Neural cell (in vitro differentiated cells): ENCODE results near the gene SYT1. TPM values are rescaled to one million over a fixed set of nuclear protein-coding genes. Genes with fewer than 3 reads are reported as not detected.

Source experiments
- H2AFZ ChIP-seq: fragments of 200-600, 300-800 bp; sonication (generic), shearing (Covaris generic); 2 replicates; pipeline ENCODE4 v1.6.0; 2014; ENCODE audit warnings: low read depth, mild to moderate bottlenecking, antibody characterized with exemption, low read length, moderate library complexity
- H3F3A ChIP-seq: fragments of 200-600 bp; shearing (Covaris generic); 2 replicates; pipeline ENCODE4 v1.6.1; 2016; ENCODE audit warnings: mild to moderate bottlenecking, moderate library complexity, mixed read lengths, antibody characterized with exemption, low read length; ENCODE audit not compliant: insufficient read depth, poor library complexity, severe bottlenecking
- H3K27ac ChIP-seq: fragments of 200-600, 300-800 bp; sonication (generic), shearing (Covaris generic); 2 replicates; pipeline ENCODE4 v1.5.1; 2014; ENCODE audit warnings: mild to moderate bottlenecking, low read length, moderate library complexity
- H3K27me3 ChIP-seq: fragments of 300-800, 200-600 bp; sonication (generic), shearing (Covaris generic); 2 replicates; pipeline ENCODE4 v1.6.0; 2014; ENCODE audit warnings: mild to moderate bottlenecking, low read depth, low read length, moderate library complexity; ENCODE audit not compliant: insufficient read depth
- H3K36me3 ChIP-seq: fragments of 300-800, 200-600 bp; sonication (generic), shearing (Covaris generic); 2 replicates; pipeline ENCODE4 v1.5.1; 2014; ENCODE audit warnings: mild to moderate bottlenecking, antibody characterized with exemption, low read length, moderate library complexity; ENCODE audit not compliant: insufficient read depth
- H3K4me2 ChIP-seq: fragments of 300-800, 200-600 bp; sonication (generic), shearing (Covaris generic); 2 replicates; pipeline ENCODE4 v1.6.0; 2014; ENCODE audit warnings: mild to moderate bottlenecking, low read length
- H3K4me3 ChIP-seq: fragments of 300-800, 200-600 bp; sonication (generic), shearing (Covaris generic); 2 replicates; pipeline ENCODE4 v1.5.1; 2014; ENCODE audit warnings: mild to moderate bottlenecking, low read length, moderate library complexity
- H3K79me2 ChIP-seq: fragments of 200-600 bp; shearing (Covaris generic); replicated peaks from 2 replicates; pipeline ENCODE4 v1.6.0; 2014; ENCODE audit warnings: mild to moderate bottlenecking, low read length, moderate library complexity; ENCODE audit not compliant: insufficient read depth
- H3K9ac ChIP-seq: fragments of 300-800, 200-600 bp; sonication (generic), shearing (Covaris generic); 2 replicates; pipeline ENCODE4 v1.6.1; 2016; ENCODE audit warnings: mild to moderate bottlenecking, low read length, mixed read lengths
- H3K9me2 ChIP-seq: fragments of 200-600 bp; shearing (Covaris generic); 2 replicates; pipeline ENCODE4 v1.6.1; 2016; ENCODE audit warnings: mild to moderate bottlenecking, low read length, mixed read lengths; ENCODE audit not compliant: insufficient read depth
- H3K9me3 ChIP-seq: fragments of 200-600, 300-800 bp; sonication (generic), shearing (Covaris generic); 2 replicates; pipeline ENCODE4 v1.6.1; 2016; ENCODE audit warnings: mild to moderate bottlenecking, mixed run types, low read length, moderate library complexity, mixed read lengths
- H4K20me1 ChIP-seq: fragments of 200-600 bp; shearing (Covaris generic); 2 replicates; pipeline ENCODE4 v1.6.1; 2016; ENCODE audit warnings: mild to moderate bottlenecking, mixed run types; ENCODE audit not compliant: insufficient read depth
- CTCF ChIP-seq: fragments of 450-650 bp; IDR thresholded peaks from 2 replicates; pipeline ENCODE4 v1.5.1; 2014; ENCODE audit warnings: antibody characterized with exemption, mild to moderate bottlenecking, moderate library complexity; ENCODE audit not compliant: poor library complexity, severe bottlenecking
- EP300 ChIP-seq: fragments of 450-650 bp; conservative IDR thresholded peaks from 2 replicates; pipeline ENCODE4 v1.6.1; 2014; ENCODE audit warnings: antibody characterized with exemption, mild to moderate bottlenecking, moderate library complexity; ENCODE audit not compliant: poor library complexity, severe bottlenecking
- EZH2 ChIP-seq: fragments of 200-600, 300-800 bp; shearing (Covaris generic), sonication (generic); IDR thresholded peaks from 2 replicates; pipeline ENCODE4 v1.6.1; 2014; ENCODE audit warnings: antibody characterized with exemption, low read length, borderline replicate concordance, mild to moderate bottlenecking; ENCODE audit not compliant: insufficient read depth, poor library complexity, severe bottlenecking
- MXI1 ChIP-seq: fragments of 450-650 bp; conservative IDR thresholded peaks from 2 replicates; pipeline ENCODE4 v1.6.1; 2014; ENCODE audit warnings: antibody characterized with exemption, mild to moderate bottlenecking; ENCODE audit not compliant: poor library complexity, severe bottlenecking
- POLR2AphosphoS5 ChIP-seq: IDR thresholded peaks from 2 replicates; pipeline ENCODE4 v1.6.1; 2012
- RAD21 ChIP-seq: fragments of 450-650 bp; conservative IDR thresholded peaks from 2 replicates; pipeline ENCODE4 v1.6.1; 2014; ENCODE audit warnings: antibody characterized with exemption, mild to moderate bottlenecking, moderate library complexity
- REST ChIP-seq: IDR thresholded peaks from 2 replicates; pipeline ENCODE4 v1.6.1; 2012; ENCODE audit warnings: borderline replicate concordance
- SMC3 ChIP-seq: fragments of 450-650 bp; conservative IDR thresholded peaks from 2 replicates; pipeline ENCODE4 v1.6.1; 2014; ENCODE audit warnings: antibody characterized with exemption, mild to moderate bottlenecking, moderate library complexity; ENCODE audit not compliant: poor library complexity
- TAF1 ChIP-seq: IDR thresholded peaks from 2 replicates; pipeline ENCODE4 v1.6.1; 2012; ENCODE audit warnings: low read depth
- polyA plus RNA-seq: library from polyadenylated mRNA; depleted of rRNA; stranded (reverse); fragments of >200 nt; gene quantifications from 2 replicates; pipeline ENCODE4 v1.2.3, GENCODE V29; 2014

The SYT1 gene
- polyA plus RNA-seq, 1 donor from 2014 or later, result 103 TPM

GRCh38 chr12:79023261-79023660 is 158.7 kb downstream of the SYT1 start:
- H3K9ac ChIP-seq, result no peak overlapping the region
- no peaks in the 10 kb centered on the region for H4K20me1 ChIP-seq
- H3K4me2 ChIP-seq, result no peak overlapping the region
- no peak overlapping the region for H2AFZ ChIP-seq
- H3K4me3 ChIP-seq, result no peak overlapping the region
- H3K27me3 ChIP-seq, result no peaks in the 10 kb centered on the region
- H3K9me3 ChIP-seq, result no peaks in the 10 kb centered on the region
- peaks cover 12% of the 10 kb centered on the region for H3F3A ChIP-seq
- no peaks in the 10 kb centered on the region for H3K36me3 ChIP-seq
- no peak overlapping the region for H3K27ac ChIP-seq
- TF ChIP-seq REST (no peak), SMC3 (no peak), EZH2 (no peak), RAD21 (no peak), POLR2AphosphoS5 (no peak), EP300 (no peak), MXI1 (no peak), TAF1 (no peak), CTCF (no peak)
- no peaks in the 10 kb centered on the region for H3K79me2 ChIP-seq
- no peaks in the 10 kb centered on the region for H3K9me2 ChIP-seq

DNA sequence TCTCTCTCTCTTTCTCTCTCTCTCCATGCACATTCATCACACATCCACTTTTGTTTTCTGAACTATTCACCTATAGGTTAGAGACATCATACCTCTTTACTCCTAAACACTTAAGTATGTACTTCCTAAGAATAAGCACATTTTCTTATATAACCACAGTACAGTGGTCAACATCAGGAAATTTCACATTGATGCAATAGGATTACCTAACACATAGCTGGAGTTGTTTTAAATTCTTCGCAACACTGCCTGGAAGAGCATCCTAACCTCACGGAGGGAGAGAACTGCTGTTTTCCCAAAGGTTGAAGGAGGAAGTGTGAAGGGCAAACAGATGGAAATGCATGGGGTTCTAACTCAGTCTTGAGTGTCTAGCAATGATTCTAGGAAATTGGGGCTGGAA is 159.2 kb downstream of the SYT1 start:
- H4K20me1 ChIP-seq, result no peaks in the 10 kb centered on the region
- no peak overlapping the region for H2AFZ ChIP-seq
- no peaks in the 10 kb centered on the region for H3K79me2 ChIP-seq
- peaks cover 12% of the 10 kb centered on the region for H3F3A ChIP-seq
- no peak overlapping the region for H3K27ac ChIP-seq
- no peaks in the 10 kb centered on the region for H3K27me3 ChIP-seq
- no peaks in the 10 kb centered on the region for H3K36me3 ChIP-seq
- H3K9me2 ChIP-seq, result no peaks in the 10 kb centered on the region
- no peak overlapping the region for H3K4me2 ChIP-seq
- H3K9me3 ChIP-seq, result no peaks in the 10 kb centered on the region
- H3K9ac ChIP-seq, result no peak overlapping the region
- TF ChIP-seq EP300 (no peak), POLR2AphosphoS5 (no peak), EZH2 (no peak), REST (no peak), TAF1 (no peak), RAD21 (no peak), CTCF (no peak), SMC3 (no peak), MXI1 (no peak)
- H3K4me3 ChIP-seq, result no peak overlapping the region
